SKM-1 (cell line): ENCODE results near the gene ANKS1B.
"Not testable (repeated sequence)": the region's sequence is repeated elsewhere in the genome, so short reads cannot be mapped to it uniquely, and the experiment has no call there.

Source experiments
- DNase-seq: peaks from one replicate; lab custom pipeline; 2025; ENCODE audit not compliant: unreplicated experiment; lab: John Stamatoyannopoulos, UW

ANKS1B gene

DNA sequence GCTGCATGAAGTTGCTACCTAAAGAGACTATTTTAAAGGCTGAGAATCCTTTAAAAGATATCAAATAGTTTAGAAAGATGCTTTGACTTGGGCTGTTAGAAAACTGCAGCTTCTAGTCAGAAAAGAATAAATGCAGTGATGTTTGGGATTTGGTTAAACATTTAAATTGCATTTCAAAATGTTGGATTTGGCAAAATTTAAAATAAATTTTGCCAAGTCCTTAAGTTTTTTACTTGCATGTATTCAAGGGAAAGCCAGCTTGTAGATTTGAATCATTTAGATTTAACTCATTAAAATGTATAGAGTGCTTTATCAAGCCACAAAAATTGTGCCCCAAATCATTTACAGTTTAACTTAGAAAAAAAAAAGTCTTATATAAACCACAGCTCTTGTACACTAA, 109.7 kb downstream of the ANKS1B start:
- no peak for DNase-seq

DNA sequence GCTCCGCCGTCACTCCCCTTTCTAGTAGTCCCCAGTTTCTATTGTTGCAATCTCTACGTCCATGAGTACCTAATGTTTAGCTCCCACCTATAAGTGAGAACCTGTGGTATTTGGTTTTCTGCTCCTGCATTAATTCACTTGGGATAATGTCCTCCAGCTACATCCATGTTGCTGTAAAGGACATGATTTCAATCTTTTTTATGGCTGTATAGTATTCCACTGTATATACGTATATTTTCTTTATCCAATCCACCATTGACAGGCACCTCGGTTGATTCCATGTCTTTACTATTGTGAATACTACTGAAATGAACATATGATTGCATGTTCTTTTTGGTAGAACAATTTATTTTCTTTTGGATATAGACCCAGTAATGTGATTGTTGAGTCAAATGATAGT, 114.7 kb downstream of the ANKS1B start:
- DNase-seq = no peak

DNA sequence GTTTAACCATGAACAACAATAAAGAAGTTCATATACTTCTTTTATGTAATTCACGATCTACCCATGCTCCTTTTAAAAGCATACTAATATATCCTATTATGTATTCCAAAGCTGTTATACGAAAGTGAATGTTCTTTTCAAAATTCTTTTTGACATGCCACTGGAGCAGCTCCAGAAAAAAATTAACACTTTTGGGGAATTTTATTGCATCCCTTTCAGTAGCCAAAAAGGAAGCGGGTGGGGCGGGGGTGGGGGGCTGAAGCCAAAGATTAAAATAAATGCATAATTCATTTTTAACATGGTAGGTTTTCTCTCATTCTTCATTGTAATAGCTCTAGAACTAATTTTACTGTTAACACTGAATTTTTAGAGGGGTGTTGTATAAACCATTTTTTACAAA, 123.0 kb downstream of the ANKS1B start:
- DNase-seq = no peak

DNA sequence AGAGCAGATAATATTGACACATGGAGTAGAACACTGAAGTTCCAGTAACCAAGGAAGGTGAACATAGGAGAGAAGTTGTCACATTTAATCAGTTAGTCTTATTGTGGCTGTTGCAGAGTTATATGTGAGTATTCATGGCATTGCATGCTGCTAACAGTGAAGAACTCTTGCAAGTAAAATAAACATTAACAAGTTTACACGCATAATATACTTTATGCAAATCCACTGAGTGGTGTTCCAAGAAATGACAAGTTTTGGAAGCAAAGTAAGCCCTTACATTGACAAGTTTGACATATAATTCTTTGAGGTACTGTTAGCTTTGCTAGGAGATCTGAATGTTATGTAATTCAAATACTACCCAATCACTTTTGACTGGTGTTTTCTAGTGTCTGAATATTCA, 125.6 kb downstream of the ANKS1B start:
- no peak for DNase-seq

DNA sequence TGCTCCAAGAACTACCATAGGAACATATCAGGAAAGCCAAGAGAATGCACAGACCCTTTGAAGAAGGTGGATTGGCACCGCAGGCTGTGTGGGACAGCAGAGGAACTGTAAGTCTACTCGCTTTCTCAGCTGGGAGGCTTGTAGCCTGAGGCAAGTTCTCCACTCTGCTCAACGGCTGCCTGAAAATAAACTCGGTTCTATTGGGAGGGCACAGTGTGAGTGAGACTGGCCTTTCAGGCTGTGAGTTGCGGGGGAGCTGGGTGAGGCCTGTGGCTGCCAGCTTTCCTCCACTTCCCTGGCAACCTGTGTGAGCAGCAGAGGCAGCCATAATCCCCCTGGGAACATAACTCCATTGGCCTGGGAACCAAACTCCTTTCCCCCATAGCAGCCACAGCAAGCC, 132.1 kb downstream of the ANKS1B start:
- DNase-seq = no peak

DNA sequence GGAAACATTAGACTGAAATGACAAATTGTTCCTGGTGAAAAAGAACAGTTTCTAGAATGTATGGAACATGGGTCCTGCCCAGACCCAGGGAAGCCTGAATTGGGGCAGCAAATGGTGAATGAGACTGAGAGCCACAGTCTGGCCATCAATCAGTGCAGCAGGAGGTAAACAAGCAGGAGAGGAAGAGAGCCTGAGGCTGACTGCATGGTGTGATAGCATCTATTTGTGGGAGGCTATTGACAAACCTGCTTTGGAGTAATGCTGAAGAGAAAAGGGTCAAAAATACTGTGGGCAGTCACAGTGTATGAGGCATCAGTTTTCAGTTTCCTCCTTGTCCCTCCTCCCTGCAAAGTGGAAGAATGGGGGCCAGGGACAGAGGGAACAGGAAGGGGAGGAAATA, 136.8 kb downstream of the ANKS1B start:
- no peak for DNase-seq

DNA sequence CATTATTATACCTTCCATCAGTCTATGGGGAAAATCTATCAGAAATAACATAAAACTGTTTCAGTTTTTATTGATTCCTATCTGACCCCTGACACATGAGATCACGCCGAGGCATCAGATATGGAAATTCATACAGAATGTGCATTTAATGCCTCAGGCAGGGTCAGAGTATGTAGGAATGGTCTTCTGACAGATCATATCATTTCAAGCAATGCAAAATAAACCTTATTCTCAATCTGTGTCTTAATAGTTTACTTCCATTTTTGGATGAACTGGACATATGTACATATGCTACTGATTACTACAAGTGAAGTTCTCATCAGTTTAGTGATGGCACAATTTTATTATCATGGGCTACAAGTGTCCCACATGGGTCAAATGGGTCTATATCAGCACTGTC, 150.0 kb downstream of the ANKS1B start:
- DNase-seq = no peak

DNA sequence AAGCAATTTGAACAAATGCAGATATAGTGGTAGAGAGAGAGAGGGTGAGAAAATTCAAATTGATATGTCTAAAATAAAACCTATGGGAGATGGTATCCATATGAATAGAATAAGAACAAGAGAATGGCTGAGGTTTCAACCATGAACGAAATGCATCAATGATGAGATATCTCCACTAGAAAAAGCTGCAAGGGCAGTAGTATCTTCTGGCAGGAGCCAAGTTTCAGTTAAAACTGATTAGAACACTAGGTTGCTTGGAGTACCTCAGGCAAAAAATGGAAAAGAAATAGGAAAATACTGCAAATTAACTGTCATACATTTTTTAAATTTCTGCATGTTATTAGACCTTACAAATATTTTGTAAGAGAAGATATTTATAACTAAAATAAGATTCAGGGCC, 151.3 kb downstream of the ANKS1B start:
- DNase-seq = no peak

DNA sequence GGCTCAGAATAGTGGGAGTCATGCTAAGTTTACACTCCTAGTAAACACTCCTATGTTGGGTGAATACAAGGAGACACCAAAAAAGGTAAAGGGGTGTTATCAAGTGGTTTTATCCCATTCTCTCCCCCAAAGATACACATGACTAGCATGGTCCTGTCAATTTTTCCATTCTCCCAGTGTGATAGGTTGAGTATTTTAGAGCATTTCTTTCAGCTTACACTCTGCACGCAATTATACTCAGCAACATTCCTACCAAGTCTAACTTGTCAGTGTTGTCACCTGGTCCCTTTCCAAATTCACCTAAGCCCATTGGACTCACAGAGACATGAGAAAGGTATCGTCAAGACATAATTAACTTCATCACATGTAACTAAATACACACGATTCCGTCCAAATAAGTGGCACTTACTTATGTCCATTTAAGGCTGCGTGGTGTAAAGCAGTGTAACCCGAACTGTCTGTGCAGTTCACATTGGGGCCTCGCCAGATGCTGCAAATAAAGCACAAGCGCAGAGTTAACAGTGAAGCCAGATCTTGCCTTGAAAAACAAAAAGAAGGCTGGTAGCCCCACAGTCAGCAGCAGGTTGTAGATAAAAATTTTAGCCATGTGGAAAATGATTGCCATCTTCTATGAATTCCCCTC, 159.7 kb downstream of the ANKS1B start:
- DNase-seq = no peak

DNA sequence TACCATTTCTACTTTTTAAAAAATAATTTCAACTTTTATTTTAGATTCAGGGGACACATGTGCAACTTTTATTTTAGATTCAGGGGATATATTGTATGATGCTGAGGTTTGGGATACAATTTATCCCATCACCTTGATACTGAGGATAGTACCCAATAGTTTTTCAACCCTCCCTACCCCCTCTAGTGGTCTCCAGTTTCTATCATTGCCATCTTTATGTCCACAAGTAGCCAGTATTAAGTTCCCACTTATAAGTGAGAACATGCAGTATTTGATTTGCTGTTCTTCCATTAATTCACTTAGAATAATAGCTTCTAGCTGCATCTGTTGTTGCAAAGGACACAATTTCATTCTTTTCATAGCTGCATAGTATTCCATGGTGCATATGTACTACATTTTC, 162.5 kb downstream of the ANKS1B start:
- no peak for DNase-seq

DNA sequence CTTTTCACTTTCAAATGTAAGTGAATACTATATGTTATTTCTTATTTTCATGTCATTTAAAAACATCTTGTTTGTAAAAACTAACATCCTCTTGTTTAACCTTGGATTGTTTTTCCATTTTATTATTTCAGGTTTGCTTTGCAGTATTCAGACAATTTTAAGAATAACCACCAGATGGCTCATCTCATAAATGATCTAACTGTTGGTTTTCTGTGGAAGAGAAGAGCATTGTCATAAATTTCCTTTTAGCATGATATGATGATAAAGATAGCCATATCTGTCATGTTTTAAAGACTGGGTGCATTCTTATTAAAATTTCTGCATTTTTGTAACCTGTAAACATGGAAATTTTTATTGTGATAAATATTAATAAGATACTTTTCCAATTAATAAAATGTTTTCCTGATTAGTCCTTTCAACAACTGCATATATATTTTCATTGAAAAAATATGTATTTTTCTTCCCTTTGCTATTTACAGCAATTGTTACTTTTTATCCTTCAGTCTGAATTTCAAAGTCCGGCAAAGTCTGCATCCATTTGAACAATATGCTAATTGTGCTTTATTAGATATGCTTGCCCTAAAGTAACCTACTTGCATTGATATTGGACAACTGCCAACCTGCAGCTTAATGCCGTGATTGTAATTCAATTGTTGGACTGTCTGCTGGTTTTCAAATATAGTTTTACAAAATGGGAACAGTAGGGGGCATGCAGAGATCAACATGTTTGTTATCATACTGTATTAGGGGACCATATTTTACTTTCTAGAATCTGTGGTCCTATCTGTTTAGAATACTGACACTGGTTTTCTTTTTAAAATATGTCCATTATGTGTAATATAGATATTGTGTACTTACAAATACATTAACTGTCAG, 173.8 kb downstream of the ANKS1B start:
- no peak for DNase-seq

DNA sequence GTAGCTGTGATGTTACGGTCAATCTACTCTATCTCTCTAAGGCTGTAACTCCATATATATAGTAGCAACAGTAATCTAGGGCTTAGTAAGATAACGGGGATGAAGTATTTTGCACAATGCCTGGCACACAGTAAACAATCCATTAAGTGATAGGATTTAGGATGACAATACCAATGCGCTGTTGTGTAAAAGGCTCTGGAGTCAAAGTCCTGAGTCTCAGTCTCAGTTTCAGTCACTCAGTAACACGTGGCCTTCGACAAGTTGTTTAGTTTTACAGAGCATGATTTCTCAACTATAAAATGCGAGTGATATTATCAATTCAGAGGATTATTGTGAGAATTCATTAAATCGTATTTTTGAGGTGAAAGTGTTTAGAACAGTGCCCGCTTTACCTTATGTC, 174.8 kb downstream of the ANKS1B start:
- no peak for DNase-seq

DNA sequence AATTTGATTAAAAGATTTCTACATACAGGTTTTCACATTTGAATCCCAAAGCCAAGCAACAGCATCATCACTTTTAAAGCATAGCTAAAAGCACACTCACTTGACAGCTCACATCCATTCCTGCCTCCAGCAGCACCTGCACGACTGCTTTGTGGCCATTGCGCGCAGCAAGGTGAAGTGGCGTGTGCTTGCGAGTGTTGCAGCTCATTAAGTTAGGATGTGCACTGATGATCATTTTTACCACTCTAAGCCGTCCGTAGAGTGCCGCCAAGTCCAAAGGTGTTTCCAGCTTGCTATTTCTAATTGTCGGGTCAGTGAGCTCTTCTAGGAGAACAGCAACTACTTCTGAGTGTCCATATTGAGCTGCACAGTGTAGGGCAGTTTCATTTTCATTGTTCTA, 178.4 kb downstream of the ANKS1B start:
- no peak for DNase-seq

DNA sequence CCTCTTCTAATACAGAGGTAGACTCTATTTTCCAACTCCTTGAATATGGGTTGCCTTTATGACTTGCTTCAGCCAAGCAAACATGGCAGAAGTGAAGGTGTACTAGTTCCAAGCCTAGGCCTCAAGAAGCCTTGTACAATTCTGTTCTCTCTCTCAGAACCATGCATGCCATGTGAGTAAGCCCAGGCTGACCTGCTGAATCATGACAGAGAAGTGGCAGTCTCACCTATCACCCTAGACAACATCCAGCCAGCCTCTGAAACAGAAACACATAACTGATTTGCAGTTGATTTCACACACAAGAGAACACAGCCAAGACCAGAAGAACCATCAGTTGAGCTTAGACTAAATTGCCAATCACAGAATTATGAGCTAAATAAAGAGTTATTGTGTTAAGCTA, 180.0 kb downstream of the ANKS1B start:
- no peak for DNase-seq

DNA sequence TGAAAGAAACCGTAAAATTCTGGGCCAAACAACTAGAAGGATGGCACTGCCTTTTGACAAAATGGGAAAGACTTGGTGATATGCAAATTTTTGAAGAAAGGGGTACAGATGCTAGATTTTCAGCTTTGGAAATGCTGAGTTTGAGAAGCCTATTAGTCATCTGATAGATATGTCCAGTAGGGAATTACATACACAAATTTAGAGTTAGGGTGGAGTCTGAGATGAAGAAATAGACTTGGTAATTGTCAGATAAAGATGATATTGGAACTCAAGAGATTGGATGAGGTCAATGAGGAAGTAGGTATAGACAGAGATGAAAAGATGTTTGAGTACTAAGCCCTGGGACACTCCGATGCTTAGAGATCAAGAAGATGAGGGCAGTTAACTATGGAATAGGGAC, 184.1 kb downstream of the ANKS1B start:
- DNase-seq = no peak

DNA sequence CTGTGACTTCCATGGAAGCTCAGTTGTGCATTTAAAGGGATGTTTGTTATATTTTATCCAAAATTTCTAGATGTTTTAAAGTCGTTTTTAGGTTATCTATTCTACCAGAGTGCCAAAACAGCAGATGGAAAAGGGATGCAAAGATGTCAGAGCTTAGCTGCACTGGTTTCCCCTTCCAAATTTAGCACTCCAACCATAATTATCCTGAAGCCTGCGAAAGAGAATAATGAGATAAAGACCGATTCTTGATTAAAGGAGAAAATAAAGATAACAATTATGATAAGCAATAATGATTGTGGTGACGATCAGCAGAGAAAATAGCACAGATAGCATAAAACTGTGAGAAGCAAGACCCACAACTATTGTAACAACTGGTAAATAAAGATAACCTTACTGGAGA, 186.8 kb downstream of the ANKS1B start:
- DNase-seq = not testable (repeated sequence)

DNA sequence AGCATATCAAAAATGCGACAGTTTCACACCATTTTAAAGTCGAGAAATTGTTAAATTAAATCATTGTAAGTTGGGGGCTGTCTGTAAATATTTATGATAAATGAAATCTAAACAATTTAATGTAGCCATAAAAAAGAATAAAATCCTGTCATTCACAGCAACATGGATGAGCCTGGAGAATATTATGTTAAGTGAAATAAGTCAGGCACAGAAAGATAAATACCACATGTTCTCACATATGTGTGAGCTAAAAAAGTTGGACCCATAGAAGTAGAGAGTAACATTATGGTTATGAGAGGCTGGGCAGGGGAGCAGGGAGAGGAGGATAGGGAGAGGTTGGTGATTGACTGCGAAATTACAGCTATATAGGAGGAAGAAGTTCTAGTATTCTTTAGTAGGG, 201.3 kb downstream of the ANKS1B start:
- no peak for DNase-seq

DNA sequence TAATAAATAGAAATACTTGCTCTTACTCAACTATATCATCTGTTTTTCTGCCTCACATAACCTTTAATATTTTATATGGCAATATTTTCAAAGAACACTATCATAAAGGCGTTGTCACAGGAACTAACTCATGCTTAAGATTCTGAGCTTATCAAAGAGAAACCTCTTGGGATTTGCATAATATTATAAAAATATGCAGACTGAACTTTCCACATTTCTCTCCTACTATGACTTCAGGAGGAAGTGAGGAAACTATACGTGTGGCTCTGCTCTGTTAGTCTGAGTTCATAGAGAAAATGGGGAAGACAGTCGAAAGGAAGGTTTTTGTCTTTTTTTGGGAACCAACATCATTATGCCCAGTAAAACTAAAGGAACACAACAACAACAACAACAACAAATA, 212.5 kb downstream of the ANKS1B start:
- DNase-seq = peak; percentile 0

DNA sequence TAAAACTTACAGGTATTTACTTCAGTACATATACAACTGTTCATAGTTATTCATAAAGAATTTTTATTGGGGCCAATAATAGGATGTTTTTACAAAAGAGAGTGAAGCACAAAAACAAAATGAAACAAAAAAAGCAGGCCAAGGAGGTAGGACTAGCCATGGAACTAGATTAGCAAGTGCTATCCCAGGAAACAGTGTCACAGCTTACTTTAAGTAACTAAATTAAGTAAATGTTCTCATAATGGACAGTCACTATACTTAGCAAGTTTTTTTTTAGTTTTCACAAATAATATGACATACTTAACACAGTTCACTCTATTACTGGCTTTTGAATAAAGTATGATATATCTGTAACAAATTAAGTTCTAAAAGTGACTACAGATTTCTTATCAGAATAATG, 213.1 kb downstream of the ANKS1B start:
- DNase-seq = no peak

DNA sequence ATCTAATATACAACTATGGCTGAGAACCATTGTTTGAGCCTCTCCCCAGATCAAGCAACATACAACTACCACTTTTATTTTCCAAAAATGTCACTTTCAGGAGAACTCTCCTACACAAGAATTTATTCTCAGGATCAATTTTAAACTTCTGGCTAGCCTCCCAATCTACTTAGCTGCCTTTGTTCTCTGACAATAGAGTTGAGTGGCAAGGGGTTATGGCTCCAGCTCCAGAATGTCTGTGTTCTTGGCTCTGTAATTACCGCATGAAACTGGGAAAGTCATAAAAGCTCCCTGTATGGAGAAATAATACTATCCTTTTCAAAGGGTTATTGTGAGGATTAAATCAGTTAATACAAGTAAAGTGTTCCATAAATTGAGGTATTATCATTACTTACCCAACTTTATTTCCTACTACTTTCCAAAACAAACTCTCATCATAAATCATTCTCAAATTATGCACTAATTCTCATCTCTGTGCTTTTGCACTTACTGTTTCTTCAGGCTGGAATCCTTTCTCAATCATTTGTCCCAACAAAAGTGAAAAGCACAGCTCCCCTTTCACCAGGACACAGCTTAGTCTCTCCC, 215.2 kb downstream of the ANKS1B start:
- no peak for DNase-seq

DNA sequence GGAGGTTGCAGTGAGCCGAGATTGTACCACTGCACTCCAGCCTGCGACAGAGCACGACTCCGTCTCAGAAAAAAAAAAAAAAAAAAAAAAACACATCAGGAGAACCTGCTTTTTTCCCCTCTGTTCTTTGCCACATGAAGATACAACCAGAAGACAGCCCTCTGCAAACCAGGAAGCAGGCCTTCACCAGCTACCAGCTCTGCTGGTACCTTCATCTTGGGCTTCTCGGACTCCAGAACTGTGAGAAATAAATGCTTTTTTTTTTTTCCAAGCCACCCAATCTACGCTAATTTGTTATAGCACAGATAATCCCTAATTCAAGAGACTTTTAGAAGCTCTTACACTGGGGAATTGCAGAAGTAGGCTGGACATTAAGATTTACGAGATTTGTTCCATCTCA, 216.0 kb downstream of the ANKS1B start:
- no peak for DNase-seq

DNA sequence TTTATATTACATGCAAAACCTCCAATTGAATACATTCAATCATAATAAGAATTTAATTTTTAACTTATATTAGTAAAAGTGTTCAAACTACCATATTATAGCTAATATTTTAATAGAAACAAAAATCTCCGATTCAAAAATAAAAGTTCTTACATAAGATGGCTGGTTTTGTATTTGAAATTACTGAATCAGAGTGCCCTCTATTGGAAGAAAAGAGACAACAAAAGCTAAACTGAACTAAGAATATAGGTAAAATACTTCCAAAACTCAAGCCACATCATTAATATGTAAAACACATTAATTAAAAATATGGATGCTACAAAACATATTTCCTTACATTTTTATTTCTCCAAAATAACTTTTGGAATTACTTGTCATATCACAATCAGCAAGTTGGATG, 216.9 kb downstream of the ANKS1B start:
- DNase-seq = no peak
